Activated CD4-positive, alpha-beta memory T cell treated with anti-CD3 and anti-CD28 coated beads, Interleukin-2, amount 10 ng/mL, durations not matched to agents 7 days and 5 days (primary cell): ENCODE data around the gene TCF7L2. TPM values are rescaled to one million over a fixed set of nuclear protein-coding genes. Genes with fewer than 3 reads are reported as not detected.

Source experiments
- CTCF ChIA-PET: fragments of 350-600 bp; sonication (Branson Sonifier 250); formaldehyde crosslinking; loops from one replicate; lab custom pipeline; 2021; ENCODE audit warnings: antibody characterized with exemption, inconsistent platforms; lab: Charles Lee
- POLR2A ChIA-PET: fragments of 350-600 bp; sonication (Branson Sonifier 250); formaldehyde crosslinking; loops from one replicate; lab custom pipeline; 2021; ENCODE audit warnings: antibody characterized with exemption; lab: Charles Lee
- DNase-seq: peaks from one replicate; pipeline ENCODE4 v3.0.0-alpha.2; 2020
- H3K27ac Mint-ChIP-seq: one replicate; pipeline ENCODE4 v1.8.0; 2021; ENCODE audit warnings: mild to moderate bottlenecking, mixed read lengths
- H3K27me3 Mint-ChIP-seq: one replicate; pipeline ENCODE4 v1.8.0; 2021; ENCODE audit warnings: mixed read lengths
- H3K36me3 Mint-ChIP-seq: one replicate; pipeline ENCODE4 v1.8.0; 2021; ENCODE audit warnings: low read depth, mixed read lengths
- H3K4me1 Mint-ChIP-seq: one replicate; pipeline ENCODE4 v1.8.0; 2021; ENCODE audit warnings: mixed read lengths
- H3K4me3 Mint-ChIP-seq: one replicate; pipeline ENCODE4 v1.8.0; 2021; ENCODE audit warnings: mild to moderate bottlenecking, mixed read lengths
- H3K9me3 Mint-ChIP-seq: one replicate; pipeline ENCODE4 v1.8.0; 2021; ENCODE audit warnings: mixed read lengths
- total RNA-seq, 2 experiments: library from RNA; stranded (reverse); gene quantifications; one replicate each; pipeline ENCODE4 v1.2.3, GENCODE V29; 2021

Gene TCF7L2
- total RNA-seq, 2 experiments from 2014 or later: 0.60 to 0.76 TPM

- no peak for DNase-seq
- Mint-ChIP-seq H3K4me3 (no peak overlapping the region), H3K27me3 (peaks cover 2% of the 10 kb centered on the region), H3K27ac (no peak overlapping the region), H3K9me3 (no peaks in the 10 kb centered on the region), H3K4me1 (no peaks in the 10 kb centered on the region), H3K36me3 (no peaks in the 10 kb centered on the region)
- ChIA-PET POLR2A (no interaction called here), CTCF (no interaction called here)
Observed at GRCh38 chr10:113158183-113158582, 208.1 kb downstream of the TCF7L2 start.

- no peak overlapping the region for H3K27ac Mint-ChIP-seq
- no peak overlapping the region for H3K4me3 Mint-ChIP-seq
- POLR2A ChIA-PET: no interaction called here
- no peaks in the 10 kb centered on the region for H3K36me3 Mint-ChIP-seq
- CTCF ChIA-PET: no interaction called here
- DNase-seq: no peak
- H3K4me1 Mint-ChIP-seq: no peaks in the 10 kb centered on the region
- H3K9me3 Mint-ChIP-seq: no peaks in the 10 kb centered on the region
- H3K27me3 Mint-ChIP-seq: peaks cover 2% of the 10 kb centered on the region
Observed at GRCh38 chr10:113159563-113159962, 209.5 kb downstream of the TCF7L2 start.

GRCh38 chr10:113160641-113161040, 210.6 kb downstream of the TCF7L2 start:
- no peak for DNase-seq
- Mint-ChIP-seq H3K4me3 (no peak overlapping the region), H3K9me3 (no peaks in the 10 kb centered on the region), H3K36me3 (no peaks in the 10 kb centered on the region), H3K27me3 (peaks cover 2% of the 10 kb centered on the region), H3K27ac (no peak overlapping the region), H3K4me1 (no peaks in the 10 kb centered on the region)
- ChIA-PET POLR2A (no interaction called here), CTCF (no interaction called here)

GRCh38 chr10:113161066-113161465, 211.0 kb downstream of the TCF7L2 start:
- H3K9me3 Mint-ChIP-seq: no peaks in the 10 kb centered on the region
- peaks cover 2% of the 10 kb centered on the region for H3K27me3 Mint-ChIP-seq
- ChIA-PET POLR2A (no interaction called here), CTCF (no interaction called here)
- no peak overlapping the region for H3K27ac Mint-ChIP-seq
- H3K4me1 Mint-ChIP-seq: no peaks in the 10 kb centered on the region
- DNase-seq: no peak
- H3K36me3 Mint-ChIP-seq: no peaks in the 10 kb centered on the region
- H3K4me3 Mint-ChIP-seq: no peak overlapping the region

- Mint-ChIP-seq H3K9me3 (no peaks in the 10 kb centered on the region), H3K27ac (no peak overlapping the region), H3K4me1 (no peaks in the 10 kb centered on the region), H3K4me3 (no peak overlapping the region), H3K27me3 (peaks cover 6% of the 10 kb centered on the region), H3K36me3 (no peaks in the 10 kb centered on the region)
- ChIA-PET CTCF (no interaction called here), POLR2A (no interaction called here)
- DNase-seq: no peak
Observed at GRCh38 chr10:113162960-113163359, 212.9 kb downstream of the TCF7L2 start.

GRCh38 chr10:113165673-113166072, 215.6 kb downstream of the TCF7L2 start:
- CTCF ChIA-PET: no interaction called here
- no peak for DNase-seq
- Mint-ChIP-seq H3K4me1 (peaks cover 6% of the 10 kb centered on the region), H3K4me3 (no peak overlapping the region), H3K36me3 (no peaks in the 10 kb centered on the region), H3K27ac (no peak overlapping the region), H3K9me3 (no peaks in the 10 kb centered on the region), H3K27me3 (peaks cover 18% of the 10 kb centered on the region)
- POLR2A ChIA-PET: no interaction called here

- no peak overlapping the region for H3K27ac Mint-ChIP-seq
- ChIA-PET CTCF (no interaction called here), POLR2A (no interaction called here)
- peaks cover 6% of the 10 kb centered on the region for H3K4me1 Mint-ChIP-seq
- no peaks in the 10 kb centered on the region for H3K36me3 Mint-ChIP-seq
- no peak for DNase-seq
- H3K4me3 Mint-ChIP-seq: no peak overlapping the region
- no peaks in the 10 kb centered on the region for H3K9me3 Mint-ChIP-seq
- peaks cover 18% of the 10 kb centered on the region for H3K27me3 Mint-ChIP-seq
Observed at GRCh38 chr10:113167702-113168101, 217.7 kb downstream of the TCF7L2 start.

GRCh38 chr10:113168584-113168983, 218.5 kb downstream of the TCF7L2 start:
- ChIA-PET CTCF (no interaction called here), POLR2A (no interaction called here)
- peaks cover 18% of the 10 kb centered on the region for H3K27me3 Mint-ChIP-seq
- DNase-seq: no peak
- no peaks in the 10 kb centered on the region for H3K9me3 Mint-ChIP-seq
- no peak overlapping the region for H3K27ac Mint-ChIP-seq
- H3K4me1 Mint-ChIP-seq: peaks cover 6% of the 10 kb centered on the region
- H3K36me3 Mint-ChIP-seq: no peaks in the 10 kb centered on the region
- no peak overlapping the region for H3K4me3 Mint-ChIP-seq

- no peak overlapping the region for H3K4me3 Mint-ChIP-seq
- H3K27ac Mint-ChIP-seq: no peak overlapping the region
- no peaks in the 10 kb centered on the region for H3K9me3 Mint-ChIP-seq
- ChIA-PET POLR2A (no interaction called here), CTCF (no interaction called here)
- DNase-seq: no peak
- peaks cover 6% of the 10 kb centered on the region for H3K4me1 Mint-ChIP-seq
- H3K27me3 Mint-ChIP-seq: peaks cover 21% of the 10 kb centered on the region
- no peaks in the 10 kb centered on the region for H3K36me3 Mint-ChIP-seq
Observed at GRCh38 chr10:113169111-113169510, 219.1 kb downstream of the TCF7L2 start.

- no peak for DNase-seq
- CTCF ChIA-PET: no interaction called here
- Mint-ChIP-seq H3K9me3 (no peaks in the 10 kb centered on the region), H3K4me1 (peaks cover 6% of the 10 kb centered on the region), H3K27ac (no peak overlapping the region), H3K36me3 (no peaks in the 10 kb centered on the region), H3K27me3 (peaks cover 23% of the 10 kb centered on the region), H3K4me3 (no peak overlapping the region)
- POLR2A ChIA-PET: no interaction called here
Observed at GRCh38 chr10:113169853-113170460, 219.9 kb downstream of the TCF7L2 start.

GRCh38 chr10:113171662-113172061, 221.6 kb downstream of the TCF7L2 start:
- DNase-seq: no peak
- Mint-ChIP-seq H3K36me3 (no peaks in the 10 kb centered on the region), H3K4me3 (no peak overlapping the region), H3K9me3 (no peaks in the 10 kb centered on the region), H3K27me3 (peaks cover 23% of the 10 kb centered on the region), H3K27ac (no peak overlapping the region), H3K4me1 (peaks cover 6% of the 10 kb centered on the region)
- ChIA-PET CTCF (no interaction called here), POLR2A (no interaction called here)

- no peak for DNase-seq
- H3K27me3 Mint-ChIP-seq: peaks cover 10% of the 10 kb centered on the region
Observed at GRCh38 chr10:113175176-113175575, 225.1 kb downstream of the TCF7L2 start.

GRCh38 chr10:113175756-113176651, 226.0 kb downstream of the TCF7L2 start:
- POLR2A ChIA-PET: no interaction called here
- no peak overlapping the region for H3K4me3 Mint-ChIP-seq
- DNase-seq: no peak
- peaks cover 4% of the 10 kb centered on the region for H3K27me3 Mint-ChIP-seq
- no peaks in the 10 kb centered on the region for H3K9me3 Mint-ChIP-seq
- CTCF ChIA-PET: no interaction called here
- H3K27ac Mint-ChIP-seq: no peak overlapping the region
- no peaks in the 10 kb centered on the region for H3K36me3 Mint-ChIP-seq
- H3K4me1 Mint-ChIP-seq: no peaks in the 10 kb centered on the region

More at GRCh38 chr10:113175176-113175575, 225.1 kb downstream of the TCF7L2 start:
- POLR2A ChIA-PET: no interaction called here
- peaks cover 2% of the 10 kb centered on the region for H3K4me1 Mint-ChIP-seq
- CTCF ChIA-PET: no interaction called here
- H3K4me3 Mint-ChIP-seq: no peak overlapping the region
- no peak overlapping the region for H3K27ac Mint-ChIP-seq
- H3K36me3 Mint-ChIP-seq: no peaks in the 10 kb centered on the region
- no peaks in the 10 kb centered on the region for H3K9me3 Mint-ChIP-seq
